Psoas muscle (tissue), 8 donors: Measurements from ENCODE around the gene DNAL1. TPM values are rescaled to one million over a fixed set of nuclear protein-coding genes. Genes with fewer than 3 reads are reported as not detected.

ENCODE experiments used
- ATAC-seq, 4 donors: fragments of 200-7000 bp; cut with Tn5 transposase; one replicate each; pipeline ENCODE4 v1.9.1; 2020; ENCODE audit warnings: moderate library complexity in 3 of 4, mild to moderate bottlenecking in 2 of 4
- DNase-seq, 2 donors: peaks; one replicate each; pipeline ENCODE4 v3.0.0-alpha.2; 2020
- H3K27ac ChIP-seq: fragments of 200-600 bp; one replicate; pipeline ENCODE4 v1.8.0; 2022
- H3K27me3 ChIP-seq, 3 donors: fragments of 200-600 bp in 1 of 3; one replicate each; pipeline versions ENCODE4 v1.6.1 to v1.8.0; 2013 to 2022; ENCODE audit warnings: low read length in 2 of 3, mild to moderate bottlenecking in 2 of 3, moderate library complexity in 1 of 3; ENCODE audit not compliant: insufficient read depth in 3 of 3
- H3K36me3 ChIP-seq, 2 donors: fragments of 200-600 bp in 1 of 2; one replicate each; pipeline versions ENCODE4 v1.6.1 to v1.8.0; 2013 to 2022; ENCODE audit warnings: low read depth in 1 of 2, mild to moderate bottlenecking in 1 of 2, moderate library complexity in 1 of 2; ENCODE audit not compliant: insufficient read depth in 1 of 2
- H3K4me1 ChIP-seq: fragments of 200-600 bp; one replicate; pipeline ENCODE4 v1.8.0; 2022
- H3K4me3 ChIP-seq: fragments of 200-600 bp; one replicate; pipeline ENCODE4 v1.8.0; 2022; ENCODE audit warnings: mild to moderate bottlenecking
- H3K9me3 ChIP-seq: fragments of 200-600 bp; one replicate; pipeline ENCODE4 v1.8.0; 2022
- CTCF ChIP-seq: fragments of 200-600 bp; IDR thresholded peaks from one replicate; pipeline ENCODE4 v1.8.0; 2022; ENCODE audit warnings: antibody characterized with exemption
- WGBS, 3 donors: extraction: QIAGEN DNeasy Blood & Tissue Kit; methylation state at CpG; one replicate each; pipeline versions ENCODE4 v1.1.6 to v1.1.7; 2013; 5-methylcytosine and 5-hydroxymethylcytosine counted together
- intact Hi-C, 2 donors: fragments of 100-400 bp; cut with DNase I; formaldehyde crosslinking; loops; one replicate each; pipeline versions ENCODE4 v1.11.0 to v1.14.2; 2022
- polyA plus RNA-seq, 3 donors: library from polyadenylated mRNA; stranded (reverse); fragments of 200-250 nt; gene quantifications; one replicate each; pipeline ENCODE4 v1.2.3, GENCODE V29; 2013
- total RNA-seq, 4 donors: library from RNA; stranded (reverse); fragmentation: NEBNext Ultra II Directional in 2 of 4; extraction: Animal tissue kit (Norgen Biotek cat#: 25700) in 2 of 4; gene quantifications; one replicate each; pipeline versions ENCODE4 v1.2.1 to v1.2.4, GENCODE V29; 2021 to 2023
- donor health status: healthy with polysubstance abuse.
- donor health status: DM: no; HTN: no; CAD: no; lungs with moderate emphysema.
- donor health status: Bipolar disorder and iron deficiency.
- donor health status: healthy.
- donor health status: DM: yes; HTN: yes; CAD: no.
- donor health status: DM: no; HTN: no; CAD: no.
- donor health status: DM: no; HTN: no; CAD: no.
- donor health status: DM: yes; HTN: yes; CAD: no.

DNAL1 gene
- total and polyA plus RNA-seq, 7 donors, result 4.3 to 20.0 (median 6.4) TPM

GRCh38 chr14:73736842-73737241 lies 92.1 kb downstream of the DNAL1 start:
- no peaks in the 10 kb centered on the region for H3K27me3 ChIP-seq
- intact Hi-C loops, result no loop called here
- H3K27ac ChIP-seq, result no peak overlapping the region
- H3K36me3 ChIP-seq, result peaks cover 0 to 74% of the 10 kb centered on the region in 2 donors
- TF ChIP-seq CTCF, result no peak
- no peaks in the 10 kb centered on the region for H3K9me3 ChIP-seq
- ATAC-seq (no peak), DNase-seq (no peak)
- 83 to 85% (median 85%) methylated on average over 13 of the region's 13 CpGs for WGBS, 3 donors
- H3K4me1 ChIP-seq, result peaks cover 29% of the 10 kb centered on the region
- H3K4me3 ChIP-seq, result no peak overlapping the region

- 88 to 89% (median 88%) methylated on average over 22 of the region's 22 CpGs for WGBS, 3 donors
- no peak for TF ChIP-seq CTCF
- Histone ChIP-seq H3K27ac (no peak overlapping the region), H3K27me3 (no peaks in the 10 kb centered on the region), H3K4me1 (peaks cover 46% of the 10 kb centered on the region), H3K4me3 (no peak overlapping the region), H3K9me3 (no peaks in the 10 kb centered on the region), H3K36me3 (peaks cover 0 to 60% of the 10 kb centered on the region in 2 donors)
- ATAC-seq (no peak), DNase-seq (no peak)
- intact Hi-C loops, result no loop called here
Measured at GRCh38 chr14:73738518-73739173, 93.9 kb downstream of the DNAL1 start.

DNA sequence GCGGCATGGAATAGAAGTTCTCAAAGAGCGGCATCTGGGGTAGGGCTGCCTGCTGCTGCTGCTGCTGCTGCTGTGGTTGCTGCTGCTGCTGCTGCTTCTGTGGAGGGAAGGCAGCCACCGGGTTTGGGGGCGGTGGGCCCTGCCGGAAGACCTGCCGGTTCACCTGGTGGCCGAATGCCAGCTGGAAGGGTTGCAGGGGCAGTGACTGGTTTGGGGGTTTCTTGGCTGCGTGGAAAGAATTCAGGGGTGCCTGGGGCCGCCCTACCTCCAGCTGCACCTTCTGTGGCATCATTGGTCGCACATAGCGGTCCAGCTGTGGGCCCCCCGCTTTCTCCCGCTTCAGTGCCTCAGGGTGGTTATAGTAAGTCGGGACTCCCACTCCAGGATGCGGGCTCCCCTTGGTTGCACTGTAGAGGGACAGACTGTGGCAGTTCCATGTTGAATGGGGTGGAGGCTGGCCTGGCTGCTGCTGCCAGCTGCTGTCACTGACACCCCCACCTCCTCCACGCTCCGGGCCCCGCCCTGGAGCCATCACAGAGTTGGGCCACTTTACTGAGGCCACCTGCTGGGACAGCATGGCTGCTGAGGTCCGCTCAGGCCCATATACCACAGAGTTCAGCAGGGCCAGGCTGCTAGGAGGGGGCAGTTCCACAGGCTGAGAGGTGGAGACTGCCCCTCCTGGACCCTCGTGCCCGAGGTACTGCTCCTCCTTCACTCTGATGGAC lies 94.5 kb downstream of the DNAL1 start:
- peaks cover 0 to 53% of the 10 kb centered on the region in 2 donors for H3K36me3 ChIP-seq
- H3K27me3 ChIP-seq, result no peaks in the 10 kb centered on the region
- DNase-seq, result no peak
- peaks cover 53% of the 10 kb centered on the region for H3K4me1 ChIP-seq
- intact Hi-C loops, result no loop called here
- H3K27ac ChIP-seq, result peak overlapping the region; percentile 80
- 70 to 85% (median 77%) methylated on average over 19 to 21 of the region's 21 CpGs for WGBS, 3 donors
- H3K9me3 ChIP-seq, result no peaks in the 10 kb centered on the region
- ATAC-seq, result no peak
- TF ChIP-seq CTCF, result no peak
- no peak overlapping the region for H3K4me3 ChIP-seq

DNA sequence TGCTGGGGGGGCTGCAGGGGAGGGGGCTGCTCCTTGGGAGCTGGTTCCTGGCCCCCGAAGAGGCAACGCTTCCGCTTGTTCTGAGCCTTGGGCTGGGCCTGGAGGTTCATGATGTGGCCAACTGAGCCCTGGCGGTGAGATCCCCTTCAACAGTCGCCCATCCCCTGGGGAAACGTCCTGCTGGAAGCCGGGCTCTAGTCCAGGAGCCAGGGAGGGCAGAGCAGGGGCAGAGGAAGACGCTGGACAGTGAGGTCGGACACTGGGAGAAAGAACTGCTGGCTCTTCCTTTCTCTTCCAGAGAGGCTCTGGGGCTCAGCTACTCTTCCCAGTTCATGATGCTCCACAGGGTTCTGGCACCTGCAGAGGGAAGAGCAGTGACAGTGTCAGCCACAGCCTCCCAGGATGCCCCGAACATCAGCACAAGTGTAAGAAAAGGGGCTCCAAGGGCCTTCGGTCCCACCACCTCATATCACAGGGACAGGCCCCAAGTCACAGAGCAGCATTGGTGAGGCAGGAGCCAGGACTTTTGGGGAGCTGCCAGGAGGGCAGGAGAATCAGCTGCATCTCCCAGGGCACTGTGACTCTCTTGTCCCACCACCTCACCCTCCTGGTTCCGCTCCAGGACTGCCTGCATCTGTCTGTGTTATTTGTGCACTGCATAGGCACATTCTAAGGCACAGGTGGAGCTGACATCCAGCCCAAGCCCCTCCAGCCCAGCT lies 95.3 kb downstream of the DNAL1 start:
- Histone ChIP-seq H3K4me3 (peak overlapping the region; percentile 42), H3K4me1 (peaks cover 60% of the 10 kb centered on the region), H3K27me3 (no peaks in the 10 kb centered on the region), H3K9me3 (no peaks in the 10 kb centered on the region), H3K27ac (peak overlapping the region; percentile 80), H3K36me3 (peaks cover 0 to 46% of the 10 kb centered on the region in 2 donors)
- WGBS, 3 donors, result 34 to 57% (median 39%) methylated on average over 12 of the region's 12 CpGs
- ATAC-seq (no peak), DNase-seq (peak in 1 of 2 donors; percentile 63)
- intact Hi-C loops, result no loop called here
- TF ChIP-seq CTCF, result no peak
